Activated CD4-positive, alpha-beta T cell treated with anti-CD3 and anti-CD28 coated beads, Interleukin-2, amount 10 ng/mL, durations not matched to agents 7 days and 5 days (primary cell): Measurements from ENCODE around the gene CYP19A1. TPM values are rescaled to one million over a fixed set of nuclear protein-coding genes. Genes with fewer than 3 reads are reported as not detected.

ENCODE experiments used
- CTCF ChIA-PET: fragments of 350-600 bp; sonication (Branson Sonifier 250); formaldehyde crosslinking; loops from one replicate; lab custom pipeline; 2021; ENCODE audit warnings: antibody characterized with exemption; lab: Charles Lee
- POLR2A ChIA-PET: fragments of 350-600 bp; sonication (Branson Sonifier 250); formaldehyde crosslinking; loops from one replicate; lab custom pipeline; 2021; ENCODE audit warnings: antibody characterized with exemption; lab: Charles Lee
- DNase-seq: peaks from one replicate; pipeline ENCODE4 v3.0.0-alpha.2; 2020
- H3K27ac Mint-ChIP-seq: one replicate; pipeline ENCODE4 v1.8.0; 2021; ENCODE audit warnings: mild to moderate bottlenecking, moderate library complexity, mixed read lengths
- H3K27me3 Mint-ChIP-seq: one replicate; pipeline ENCODE4 v1.8.0; 2021; ENCODE audit warnings: mixed read lengths
- H3K36me3 Mint-ChIP-seq: one replicate; pipeline ENCODE4 v1.8.0; 2021; ENCODE audit warnings: low read depth, mixed read lengths
- H3K4me1 Mint-ChIP-seq: one replicate; pipeline ENCODE4 v1.8.0; 2021; ENCODE audit warnings: mixed read lengths
- H3K4me3 Mint-ChIP-seq: one replicate; pipeline ENCODE4 v1.8.0; 2021; ENCODE audit warnings: mild to moderate bottlenecking, moderate library complexity, mixed read lengths
- H3K9me3 Mint-ChIP-seq: one replicate; pipeline ENCODE4 v1.8.0; 2021; ENCODE audit warnings: mixed read lengths
- total RNA-seq, 2 experiments: library from RNA; stranded (reverse); gene quantifications; one replicate each; pipeline ENCODE4 v1.2.3, GENCODE V29; 2021

CYP19A1 gene
- total RNA-seq, 2 experiments from 2014 or later: not detected

DNA sequence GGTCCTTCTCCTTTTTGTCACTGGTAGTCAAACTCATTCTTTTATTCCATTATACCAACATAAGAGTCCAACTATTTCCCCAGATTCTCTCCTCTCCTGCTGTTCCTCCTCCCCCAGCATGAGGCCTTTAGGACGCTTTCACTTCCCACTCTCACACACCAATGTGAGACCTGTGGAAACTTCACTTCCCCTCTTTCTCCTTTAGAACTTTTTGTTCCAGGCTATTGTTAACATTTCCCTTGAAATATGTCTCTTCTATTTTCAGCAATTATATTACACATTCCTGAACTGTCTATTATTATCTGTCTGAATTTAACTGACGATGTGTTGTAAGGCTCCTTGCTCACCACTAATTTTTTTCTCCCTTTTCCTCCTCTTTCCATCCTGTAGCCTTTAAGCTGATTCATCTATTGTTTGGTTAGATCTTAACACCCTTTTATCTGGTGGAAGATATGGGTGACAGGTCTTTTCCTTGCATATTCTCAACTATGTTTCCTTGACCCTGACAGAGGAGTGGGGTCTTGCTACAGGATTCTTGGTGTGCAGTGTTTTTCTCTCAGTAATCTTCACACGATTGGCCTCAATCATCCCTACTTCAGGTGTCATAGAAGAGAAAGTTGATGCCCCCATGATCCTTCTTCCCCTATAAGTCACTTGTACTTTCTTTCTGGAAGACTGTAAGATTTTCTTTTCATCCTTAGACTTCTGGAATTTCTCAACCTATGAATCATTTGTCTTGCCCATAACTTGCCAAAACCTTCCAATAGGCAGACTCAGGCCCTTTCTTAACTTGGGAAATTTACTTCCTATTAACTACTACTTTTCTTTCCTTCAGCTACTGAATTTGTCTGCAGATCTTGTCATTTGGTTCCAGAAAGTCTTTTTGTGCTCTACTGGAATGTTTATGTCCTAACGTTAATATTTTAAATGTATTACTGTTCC lies 5.9 kb downstream of the CYP19A1 start:
- Mint-ChIP-seq H3K9me3 (no peaks in the 10 kb centered on the region), H3K4me1 (no peaks in the 10 kb centered on the region), H3K4me3 (no peak overlapping the region), H3K27ac (no peak overlapping the region), H3K36me3 (no peaks in the 10 kb centered on the region), H3K27me3 (peaks cover 11% of the 10 kb centered on the region)
- ChIA-PET CTCF (no interaction called here), POLR2A (no interaction called here)
- no peak for DNase-seq

DNA sequence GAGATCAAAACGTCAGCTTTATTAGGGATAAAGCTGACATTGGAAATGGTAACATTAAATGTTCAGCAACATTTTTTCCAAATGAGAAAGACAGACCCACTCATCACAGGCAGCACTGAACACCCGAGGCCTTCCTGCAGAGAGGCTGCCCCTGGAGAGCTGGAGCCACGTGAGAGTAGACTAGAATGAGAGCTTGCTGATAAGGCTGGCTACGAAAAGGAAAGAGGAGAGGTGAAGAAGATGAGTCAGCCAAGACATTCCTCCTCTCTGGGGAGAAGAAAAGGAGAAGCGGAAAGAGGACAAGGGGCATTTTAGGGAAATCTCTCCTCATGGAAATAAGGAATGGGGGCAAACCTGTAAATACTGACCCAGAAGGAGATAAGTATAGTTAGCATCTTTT lies 7.3 kb downstream of the CYP19A1 start:
- ChIA-PET POLR2A (no interaction called here), CTCF (interaction anchor here (0.6 kb wide), 1 partner anchor 101 kb away, joined by 4 read pairs; no protein-coding TSS in a partner anchor)
- Mint-ChIP-seq H3K36me3 (no peaks in the 10 kb centered on the region), H3K27me3 (peaks cover 11% of the 10 kb centered on the region), H3K4me1 (no peaks in the 10 kb centered on the region), H3K27ac (no peak overlapping the region), H3K4me3 (no peak overlapping the region), H3K9me3 (no peaks in the 10 kb centered on the region)
- no peak for DNase-seq

DNA sequence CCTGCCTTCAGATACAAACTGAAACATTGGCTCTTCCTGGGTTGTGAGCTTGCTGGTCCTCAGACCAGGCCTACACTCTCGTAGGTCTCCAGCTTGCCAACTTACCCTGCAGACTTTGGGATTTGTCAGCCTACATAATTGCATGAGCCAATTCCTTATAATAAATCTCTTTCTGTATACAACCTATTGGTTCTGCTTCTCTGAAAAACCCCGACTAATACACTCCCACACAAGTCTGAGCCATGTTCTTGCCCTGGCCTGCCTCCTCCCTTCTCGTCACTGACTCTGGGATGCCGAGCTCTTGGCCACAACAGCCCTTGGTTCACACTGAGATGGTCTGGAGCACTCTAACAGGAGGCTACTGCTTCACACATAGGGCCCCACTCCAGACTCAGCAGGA lies 9.5 kb downstream of the CYP19A1 start:
- no peak for DNase-seq
- H3K9me3 Mint-ChIP-seq: no peaks in the 10 kb centered on the region
- ChIA-PET CTCF (no interaction called here), POLR2A (no interaction called here)
- no peak overlapping the region for H3K4me3 Mint-ChIP-seq
- no peaks in the 10 kb centered on the region for H3K4me1 Mint-ChIP-seq
- H3K27ac Mint-ChIP-seq: no peak overlapping the region
- peaks cover 8% of the 10 kb centered on the region for H3K27me3 Mint-ChIP-seq
- H3K36me3 Mint-ChIP-seq: no peaks in the 10 kb centered on the region

DNA sequence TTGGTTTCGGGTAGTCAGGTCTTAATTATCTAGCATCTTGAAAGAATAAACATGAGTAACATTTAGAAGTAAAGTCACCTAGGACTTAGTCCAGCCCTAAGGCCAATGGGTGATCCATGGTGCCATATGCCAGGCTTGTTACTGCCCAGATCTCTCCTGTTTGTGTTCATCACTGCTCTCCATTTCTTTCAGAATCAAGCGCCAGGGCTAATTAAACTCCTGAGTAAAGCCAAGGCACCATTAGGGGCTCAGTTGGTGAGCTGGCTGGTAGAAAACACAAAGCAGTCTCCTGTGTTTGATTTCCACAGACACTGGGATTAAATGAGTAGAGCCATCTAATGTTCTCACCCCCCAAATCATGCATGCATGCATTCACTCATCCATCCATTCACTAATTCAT lies 11.3 kb downstream of the CYP19A1 start:
- CTCF ChIA-PET: no interaction called here
- no peak for DNase-seq
- Mint-ChIP-seq H3K4me1 (no peaks in the 10 kb centered on the region), H3K27ac (no peak overlapping the region), H3K9me3 (no peaks in the 10 kb centered on the region), H3K4me3 (no peak overlapping the region), H3K36me3 (no peaks in the 10 kb centered on the region), H3K27me3 (peaks cover 6% of the 10 kb centered on the region)
- POLR2A ChIA-PET: no interaction called here

DNA sequence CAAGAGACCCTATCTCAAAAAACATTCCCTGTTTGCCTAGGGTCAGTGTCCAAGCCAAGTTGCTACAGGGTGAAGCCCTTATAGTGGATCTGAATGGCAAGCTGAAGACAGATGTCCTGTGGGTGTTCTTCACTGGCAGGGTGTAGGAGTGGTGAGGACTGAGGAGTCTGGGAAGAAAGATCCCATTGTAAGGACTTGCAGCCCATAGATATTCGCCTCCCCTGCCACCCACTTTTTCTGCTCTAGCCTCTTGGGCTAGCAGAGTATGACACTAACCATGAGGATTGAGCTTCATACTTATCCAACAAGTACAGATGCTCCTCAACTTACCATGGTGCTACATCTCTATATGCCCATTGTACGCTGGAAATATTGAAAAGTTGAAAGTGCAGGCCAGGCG lies 13.2 kb downstream of the CYP19A1 start:
- no peak for DNase-seq
- Mint-ChIP-seq H3K4me1 (no peaks in the 10 kb centered on the region), H3K9me3 (no peaks in the 10 kb centered on the region), H3K27me3 (peaks cover 6% of the 10 kb centered on the region), H3K36me3 (no peaks in the 10 kb centered on the region), H3K4me3 (no peak overlapping the region), H3K27ac (no peak overlapping the region)
- POLR2A ChIA-PET: no interaction called here
- CTCF ChIA-PET: interaction anchor here (1.2 kb wide), 1 partner anchor 19 kb away, joined by 3 read pairs; no protein-coding TSS in a partner anchor

DNA sequence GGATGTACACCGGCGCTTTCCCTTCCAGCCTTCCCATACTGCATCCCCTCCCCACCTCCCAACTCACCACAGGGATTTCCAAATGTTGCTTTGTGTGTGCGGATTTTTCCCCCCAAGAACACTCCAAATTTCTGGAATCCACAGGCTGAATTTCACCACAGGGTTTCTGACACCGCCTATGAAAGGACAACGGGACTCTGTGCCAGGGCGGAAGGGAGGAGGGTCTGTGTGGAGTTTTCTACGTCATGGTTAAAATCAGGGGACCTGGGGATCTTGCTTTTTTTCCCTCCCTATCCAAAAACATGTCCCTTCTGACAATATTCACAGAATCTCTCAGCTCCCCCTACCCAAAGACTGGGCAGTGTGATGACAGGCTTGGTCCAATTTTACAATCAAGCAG lies 14.6 kb downstream of the CYP19A1 start:
- Mint-ChIP-seq H3K4me1 (no peaks in the 10 kb centered on the region), H3K36me3 (no peaks in the 10 kb centered on the region), H3K9me3 (no peaks in the 10 kb centered on the region), H3K27me3 (peaks cover 1% of the 10 kb centered on the region), H3K27ac (no peak overlapping the region), H3K4me3 (no peak overlapping the region)
- no peak for DNase-seq
- POLR2A ChIA-PET: no interaction called here
- CTCF ChIA-PET: no interaction called here

DNA sequence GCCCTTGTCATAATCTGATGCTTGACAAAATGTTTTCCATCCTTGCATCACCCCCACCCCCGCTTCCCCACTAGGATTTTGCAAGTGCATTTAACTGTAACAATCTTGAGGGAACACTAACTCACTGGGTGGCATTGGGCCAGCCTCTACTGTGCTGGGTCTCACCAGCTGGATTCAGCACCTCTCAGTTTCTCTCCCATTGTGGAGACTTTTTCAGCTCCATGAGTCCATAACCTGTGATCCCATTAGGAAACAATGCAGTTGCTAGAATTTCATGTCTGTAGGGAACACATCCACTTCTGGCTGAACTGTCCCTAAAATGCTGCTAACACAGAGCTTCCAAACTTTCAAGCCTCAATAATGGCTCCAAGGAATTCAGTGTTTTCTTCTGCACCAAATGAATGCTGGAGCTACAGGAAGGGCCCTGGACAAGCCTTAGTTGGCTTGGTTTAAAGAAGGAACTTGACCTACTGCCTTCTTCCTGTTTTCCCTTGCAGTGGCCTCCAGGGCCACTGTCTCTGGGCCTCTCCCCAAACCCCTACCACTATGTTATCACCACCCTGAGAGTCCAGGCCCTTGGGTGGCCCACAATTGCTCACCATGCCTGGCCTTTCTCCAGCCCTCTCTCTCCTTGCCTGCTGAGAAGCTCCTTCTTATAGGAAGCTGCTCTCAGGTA lies 15.6 kb downstream of the CYP19A1 start:
- Mint-ChIP-seq H3K4me3 (no peak overlapping the region), H3K9me3 (no peaks in the 10 kb centered on the region), H3K36me3 (no peaks in the 10 kb centered on the region), H3K4me1 (no peaks in the 10 kb centered on the region), H3K27me3 (peaks cover 1% of the 10 kb centered on the region), H3K27ac (no peak overlapping the region)
- no peak for DNase-seq
- POLR2A ChIA-PET: no interaction called here
- CTCF ChIA-PET: interaction anchor here (1.0 kb wide), 1 partner anchor 21 kb away, joined by 3 read pairs; no protein-coding TSS in a partner anchor

DNA sequence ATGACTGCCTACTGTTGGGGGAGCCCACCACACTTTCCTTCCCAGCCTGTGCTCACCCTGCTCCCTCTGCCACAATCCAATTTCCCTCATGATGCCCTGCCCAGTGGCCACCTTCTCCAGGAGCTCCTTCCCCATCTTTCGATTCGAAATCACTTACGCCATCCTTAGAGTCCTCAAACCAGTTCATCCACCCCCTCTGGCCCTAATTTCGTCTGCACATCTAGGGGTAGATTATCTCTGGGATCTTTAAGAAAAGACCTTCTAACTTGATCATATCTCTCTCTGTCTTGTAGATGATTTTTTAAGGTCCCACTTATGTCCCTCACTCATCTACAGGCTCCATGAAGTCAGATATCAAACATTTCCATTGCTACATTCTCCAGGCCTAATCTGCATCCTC lies 17.1 kb downstream of the CYP19A1 start:
- Mint-ChIP-seq H3K27me3 (peaks cover 1% of the 10 kb centered on the region), H3K36me3 (no peaks in the 10 kb centered on the region), H3K9me3 (no peaks in the 10 kb centered on the region), H3K27ac (no peak overlapping the region), H3K4me1 (no peaks in the 10 kb centered on the region), H3K4me3 (no peak overlapping the region)
- DNase-seq: no peak
- ChIA-PET POLR2A (no interaction called here), CTCF (no interaction called here)

DNA sequence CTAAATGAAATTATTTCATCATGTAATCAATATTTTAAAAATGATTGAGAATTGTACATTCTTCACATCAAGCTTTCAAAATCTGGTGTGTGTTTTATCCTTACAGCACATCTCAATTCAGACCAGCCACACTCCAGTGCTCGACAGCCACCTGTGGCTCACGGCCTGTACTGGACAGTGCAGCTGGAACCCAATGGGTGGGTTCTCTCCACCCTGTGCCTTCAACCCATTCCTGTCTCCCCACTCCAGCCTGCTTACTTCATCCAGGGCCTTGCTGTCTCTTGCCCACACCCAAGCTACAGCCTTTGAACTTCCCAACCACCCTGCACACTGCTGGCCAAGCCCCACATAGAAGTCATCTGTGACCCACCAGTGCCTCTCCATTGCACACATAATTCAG lies 17.6 kb downstream of the CYP19A1 start:
- Mint-ChIP-seq H3K36me3 (no peaks in the 10 kb centered on the region), H3K9me3 (no peaks in the 10 kb centered on the region), H3K4me1 (no peaks in the 10 kb centered on the region), H3K27ac (no peak overlapping the region), H3K27me3 (peaks cover 1% of the 10 kb centered on the region), H3K4me3 (no peak overlapping the region)
- ChIA-PET CTCF (no interaction called here), POLR2A (no interaction called here)
- no peak for DNase-seq

DNA sequence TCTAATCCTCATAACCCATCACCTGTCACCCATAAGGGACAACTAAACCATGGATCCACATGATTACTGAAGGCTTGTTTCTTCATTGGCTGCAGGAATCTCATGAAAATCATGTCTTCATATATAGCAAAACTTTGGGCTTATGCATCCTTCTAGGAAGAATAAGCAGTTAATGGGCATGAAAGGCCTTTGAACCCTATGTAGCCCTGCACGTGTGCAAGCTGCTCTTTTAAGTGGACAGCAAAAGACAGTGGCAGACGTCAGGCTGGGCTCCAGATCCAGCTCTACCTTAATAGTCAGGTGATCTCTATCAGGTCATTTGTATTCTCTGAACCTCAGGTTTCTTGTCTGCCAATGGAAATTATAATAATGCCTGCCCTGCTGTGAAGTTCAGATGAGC lies 18.9 kb downstream of the CYP19A1 start:
- Mint-ChIP-seq H3K36me3 (no peaks in the 10 kb centered on the region), H3K27ac (no peak overlapping the region), H3K4me1 (no peaks in the 10 kb centered on the region), H3K9me3 (no peaks in the 10 kb centered on the region), H3K4me3 (no peak overlapping the region), H3K27me3 (peaks cover 1% of the 10 kb centered on the region)
- ChIA-PET POLR2A (no interaction called here), CTCF (no interaction called here)
- no peak for DNase-seq

DNA sequence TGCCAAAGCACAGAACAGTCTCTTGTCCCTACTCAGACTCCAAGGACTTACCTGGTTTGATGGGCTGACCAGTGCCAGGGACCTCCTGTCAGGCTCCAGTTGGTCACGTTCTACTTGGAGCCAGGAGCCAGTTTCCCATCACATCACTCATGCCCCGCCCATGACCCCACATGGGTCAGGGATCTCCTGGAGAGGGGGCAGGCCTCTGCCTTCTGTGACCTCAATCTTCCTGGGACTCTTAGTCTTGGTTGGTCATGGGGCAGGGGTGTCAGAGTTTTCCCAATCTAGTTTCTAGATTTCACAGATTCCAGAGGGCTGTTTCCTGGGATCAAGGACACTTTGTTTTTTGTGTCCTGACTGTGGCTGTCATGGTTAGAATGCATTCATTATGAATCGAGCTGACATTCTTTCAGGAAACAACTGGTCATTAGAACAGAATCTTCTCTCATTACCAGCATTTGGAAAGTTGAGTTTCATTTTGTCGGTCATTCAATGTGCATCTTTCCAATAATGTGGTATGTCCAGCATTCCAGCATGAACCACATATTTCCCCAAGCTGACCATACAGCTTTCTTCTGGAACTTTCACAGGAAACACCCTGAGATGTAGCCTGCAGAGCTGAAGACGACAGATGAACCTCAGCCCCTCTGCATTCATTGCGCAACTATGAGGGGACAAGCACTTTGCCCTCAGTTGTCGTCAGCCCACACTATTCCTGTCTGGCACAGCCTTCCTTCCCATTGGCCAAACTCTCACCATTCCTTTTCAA lies 19.8 kb downstream of the CYP19A1 start:
- DNase-seq: no peak
- Mint-ChIP-seq H3K36me3 (no peaks in the 10 kb centered on the region), H3K4me1 (no peaks in the 10 kb centered on the region), H3K4me3 (no peak overlapping the region), H3K9me3 (no peaks in the 10 kb centered on the region), H3K27me3 (peaks cover 1% of the 10 kb centered on the region), H3K27ac (no peak overlapping the region)
- CTCF ChIA-PET: no interaction called here
- POLR2A ChIA-PET: no interaction called here

DNA sequence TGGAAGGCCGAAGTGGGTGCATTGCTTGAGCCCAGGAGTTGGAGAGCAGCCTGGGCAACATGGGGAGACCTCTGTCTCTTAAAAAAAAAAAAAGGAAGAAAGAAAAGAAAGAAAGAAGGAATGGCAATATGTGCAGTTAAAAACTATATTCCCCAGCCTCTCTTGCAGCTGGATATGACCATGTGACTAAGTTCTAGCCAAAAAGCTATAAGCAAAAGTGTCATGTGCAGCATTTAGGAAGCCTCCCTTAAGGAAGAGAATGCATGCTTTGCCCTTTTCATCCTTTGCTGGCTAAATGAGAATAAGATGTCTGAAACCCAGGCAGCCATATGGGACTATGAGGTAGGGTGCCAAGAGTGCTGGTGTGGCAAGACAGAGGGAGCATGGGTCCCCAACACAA lies 21.8 kb downstream of the CYP19A1 start:
- no peaks in the 10 kb centered on the region for H3K4me1 Mint-ChIP-seq
- H3K9me3 Mint-ChIP-seq: no peaks in the 10 kb centered on the region
- H3K27ac Mint-ChIP-seq: no peak overlapping the region
- peaks cover 1% of the 10 kb centered on the region for H3K27me3 Mint-ChIP-seq
- ChIA-PET POLR2A (no interaction called here), CTCF (no interaction called here)
- H3K36me3 Mint-ChIP-seq: no peaks in the 10 kb centered on the region
- no peak for DNase-seq
- H3K4me3 Mint-ChIP-seq: no peak overlapping the region

DNA sequence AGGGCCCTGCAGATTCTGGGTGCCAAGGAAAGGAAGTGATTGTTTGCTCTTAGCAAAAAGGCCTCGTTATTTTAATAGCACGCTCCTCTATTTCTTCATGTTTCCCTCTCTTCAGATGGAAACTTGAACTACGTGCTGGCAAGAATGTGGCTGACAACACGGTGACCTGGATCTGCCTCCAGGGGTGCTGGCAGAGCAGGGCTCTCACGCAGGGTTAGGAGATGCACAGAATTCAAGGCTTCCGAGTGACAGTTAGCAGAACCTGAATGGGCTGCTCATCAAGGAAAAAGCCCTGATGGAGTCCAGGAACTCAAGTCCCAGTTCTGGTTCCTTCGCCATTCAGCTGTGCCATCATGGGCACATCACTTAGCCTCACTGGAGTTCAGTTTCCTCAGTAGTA lies 22.7 kb downstream of the CYP19A1 start:
- Mint-ChIP-seq H3K36me3 (no peaks in the 10 kb centered on the region), H3K9me3 (no peaks in the 10 kb centered on the region), H3K27ac (no peak overlapping the region), H3K4me3 (no peak overlapping the region), H3K4me1 (no peaks in the 10 kb centered on the region), H3K27me3 (peaks cover 9% of the 10 kb centered on the region)
- CTCF ChIA-PET: no interaction called here
- no peak for DNase-seq
- POLR2A ChIA-PET: no interaction called here
